ENCODE measurements around the gene GALNT17. TPM values are rescaled to one million over a fixed set of nuclear protein-coding genes. Genes with fewer than 3 reads are reported as not detected.
"Not testable (repeated sequence)": the region's sequence is repeated elsewhere in the genome, so short reads cannot be mapped to it uniquely, and the experiment has no call there.

Gene GALNT17
- polyA plus RNA-seq, 2 of the 4 experiments (the other 2 are of a cell fraction) = not detected

DNA sequence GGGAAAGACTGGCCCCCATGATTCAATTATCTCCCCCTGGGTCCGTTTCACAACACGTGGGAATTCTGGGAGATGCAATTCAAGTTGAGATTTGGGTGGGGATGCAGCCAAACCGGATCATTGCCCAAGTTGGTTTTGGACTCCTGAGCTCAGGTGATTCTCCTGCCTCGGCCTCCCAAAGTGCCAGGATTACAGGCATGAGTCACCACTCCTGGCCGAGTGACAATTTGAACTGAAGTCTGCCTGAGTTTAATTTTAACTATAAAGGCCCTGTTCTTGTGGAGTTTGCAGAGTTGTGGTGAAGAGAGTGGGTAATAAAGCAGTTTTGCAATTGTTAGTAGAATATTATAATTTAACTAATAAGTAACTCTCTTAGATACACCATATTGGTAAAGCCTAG lies 78.3 kb downstream of the GALNT17 start (continued):
- TF ChIP-seq, protein P1, sequence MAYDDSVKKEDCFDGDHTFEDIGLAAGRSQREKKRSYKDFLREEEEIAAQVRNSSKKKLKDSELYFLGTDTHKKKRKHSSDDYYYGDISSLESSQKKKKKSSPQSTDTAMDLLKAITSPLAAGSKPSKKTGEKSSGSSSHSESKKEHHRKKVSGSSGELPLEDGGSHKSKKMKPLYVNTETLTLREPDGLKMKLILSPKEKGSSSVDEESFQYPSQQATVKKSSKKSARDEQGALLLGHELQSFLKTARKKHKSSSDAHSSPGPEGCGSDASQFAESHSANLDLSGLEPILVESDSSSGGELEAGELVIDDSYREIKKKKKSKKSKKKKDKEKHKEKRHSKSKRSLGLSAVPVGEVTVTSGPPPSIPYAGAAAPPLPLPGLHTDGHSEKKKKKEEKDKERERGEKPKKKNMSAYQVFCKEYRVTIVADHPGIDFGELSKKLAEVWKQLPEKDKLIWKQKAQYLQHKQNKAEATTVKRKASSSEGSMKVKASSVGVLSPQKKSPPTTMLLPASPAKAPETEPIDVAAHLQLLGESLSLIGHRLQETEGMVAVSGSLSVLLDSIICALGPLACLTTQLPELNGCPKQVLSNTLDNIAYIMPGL (CRISPR knock-in tag; IDR thresholded peaks at IDR 0.05; ENCODE audit: borderline replicate concordance) = no peak

DNA sequence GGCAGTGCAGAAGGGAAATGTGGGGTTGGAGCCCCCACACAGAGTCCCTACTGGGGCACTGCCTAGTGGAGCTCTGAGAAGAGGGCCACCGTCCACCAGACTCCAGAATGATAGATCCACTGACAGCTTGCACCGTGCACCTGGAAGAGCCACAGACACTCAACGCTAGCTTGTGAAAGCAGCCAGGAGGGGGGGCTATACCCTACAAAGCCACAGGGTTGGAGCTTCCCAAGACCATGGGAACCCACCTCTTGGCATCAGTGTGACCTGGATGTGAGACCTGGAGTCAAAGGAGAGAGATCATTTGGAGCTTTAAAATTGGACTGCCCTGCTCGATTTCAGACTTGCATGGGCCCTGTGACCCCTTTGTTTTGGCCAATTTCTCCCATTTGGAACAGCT lies 80.5 kb downstream of the GALNT17 start:
- FAIRE-seq; H3K4me2 ChIP-seq; H3K27ac ChIP-seq; DNase-seq (ENCODE audit: low read depth in 1 of 2, low spot score in 1 of 2); ATAC-seq; CTCF ChIA-PET; POLR2A ChIA-PET; H3K4me1 ChIP-seq; H3K9me3 ChIP-seq; H3K4me3 ChIP-seq: not testable (repeated sequence)
- WGBS (ENCODE audit: missing lambda C conversion rate) = 4% methylated on average over 4 of the region's 4 CpGs

DNA sequence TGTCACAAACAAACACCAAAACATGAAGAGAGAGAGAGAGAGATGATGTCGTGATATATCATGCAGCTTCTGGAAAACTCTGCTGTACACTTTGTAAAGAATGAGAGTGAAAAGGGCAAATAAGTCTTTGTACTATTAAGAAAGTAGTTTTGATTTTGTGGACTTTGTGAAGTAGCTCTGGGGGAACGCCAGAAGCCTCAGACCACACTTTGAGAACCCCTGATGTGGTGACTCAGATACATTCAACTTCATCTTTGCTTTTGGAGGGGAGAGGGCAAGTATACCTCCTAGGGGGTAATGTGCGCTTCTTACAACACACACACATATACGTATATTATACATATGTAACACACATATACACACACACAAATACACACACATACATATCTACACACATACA lies 84.3 kb downstream of the GALNT17 start:
- FAIRE-seq = no peak
- Histone ChIP-seq H3K4me1 (no peaks in the 10 kb centered on the region), H3K9me3 (0 out of 3 replicates have a peak, but pooled peaks cover 5% of the 10 kb centered on the region), H3K27ac (no peak overlapping the region), H3K4me2 (no peak overlapping the region), H3K4me3 (no peak overlapping the region)
- 34% methylated on average over 4 of the region's 4 CpGs for WGBS (ENCODE audit: missing lambda C conversion rate)
- ATAC-seq = no peak
- ChIA-PET CTCF (no interaction called here), POLR2A (no interaction called here)
- no peak for DNase-seq (ENCODE audit: low read depth in 1 of 2, low spot score in 1 of 2)
- no peak for TF ChIP-seq JUNB (IDR thresholded peaks at IDR 0.05)
- TF ChIP-seq, protein P2, sequence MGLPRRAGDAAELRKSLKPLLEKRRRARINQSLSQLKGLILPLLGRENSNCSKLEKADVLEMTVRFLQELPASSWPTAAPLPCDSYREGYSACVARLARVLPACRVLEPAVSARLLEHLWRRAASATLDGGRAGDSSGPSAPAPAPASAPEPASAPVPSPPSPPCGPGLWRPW (IDR thresholded peaks at IDR 0.05) = no peak
- TF ChIP-seq, protein P3, sequence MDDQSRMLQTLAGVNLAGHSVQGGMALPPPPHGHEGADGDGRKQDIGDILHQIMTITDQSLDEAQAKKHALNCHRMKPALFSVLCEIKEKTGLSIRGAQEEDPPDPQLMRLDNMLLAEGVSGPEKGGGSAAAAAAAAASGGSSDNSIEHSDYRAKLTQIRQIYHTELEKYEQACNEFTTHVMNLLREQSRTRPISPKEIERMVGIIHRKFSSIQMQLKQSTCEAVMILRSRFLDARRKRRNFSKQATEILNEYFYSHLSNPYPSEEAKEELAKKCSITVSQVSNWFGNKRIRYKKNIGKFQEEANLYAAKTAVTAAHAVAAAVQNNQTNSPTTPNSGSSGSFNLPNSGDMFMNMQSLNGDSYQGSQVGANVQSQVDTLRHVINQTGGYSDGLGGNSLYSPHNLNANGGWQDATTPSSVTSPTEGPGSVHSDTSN (IDR thresholded peaks at IDR 0.05) = no peak
- no peak for TF ChIP-seq POLR2A (IDR thresholded peaks at IDR 0.05; ENCODE audit: low read length)
- no peak for TF ChIP-seq SREBF2 (IDR thresholded peaks at IDR 0.05)
- TF ChIP-seq, protein P4, sequence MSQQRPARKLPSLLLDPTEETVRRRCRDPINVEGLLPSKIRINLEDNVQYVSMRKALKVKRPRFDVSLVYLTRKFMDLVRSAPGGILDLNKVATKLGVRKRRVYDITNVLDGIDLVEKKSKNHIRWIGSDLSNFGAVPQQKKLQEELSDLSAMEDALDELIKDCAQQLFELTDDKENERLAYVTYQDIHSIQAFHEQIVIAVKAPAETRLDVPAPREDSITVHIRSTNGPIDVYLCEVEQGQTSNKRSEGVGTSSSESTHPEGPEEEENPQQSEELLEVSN (IDR thresholded peaks at IDR 0.05; ENCODE audit: borderline replicate concordance, low read depth) = no peak
- no peak for TF ChIP-seq FOSB (CRISPR knock-in tag; IDR thresholded peaks at IDR 0.05)
- TF ChIP-seq JUN (IDR thresholded peaks at IDR 0.05) = no peak
- TF ChIP-seq POLR2AphosphoS2 (conservative IDR thresholded peaks at IDR 0.05; ENCODE audit: low read length) = no peak
- TF ChIP-seq, protein P5, sequence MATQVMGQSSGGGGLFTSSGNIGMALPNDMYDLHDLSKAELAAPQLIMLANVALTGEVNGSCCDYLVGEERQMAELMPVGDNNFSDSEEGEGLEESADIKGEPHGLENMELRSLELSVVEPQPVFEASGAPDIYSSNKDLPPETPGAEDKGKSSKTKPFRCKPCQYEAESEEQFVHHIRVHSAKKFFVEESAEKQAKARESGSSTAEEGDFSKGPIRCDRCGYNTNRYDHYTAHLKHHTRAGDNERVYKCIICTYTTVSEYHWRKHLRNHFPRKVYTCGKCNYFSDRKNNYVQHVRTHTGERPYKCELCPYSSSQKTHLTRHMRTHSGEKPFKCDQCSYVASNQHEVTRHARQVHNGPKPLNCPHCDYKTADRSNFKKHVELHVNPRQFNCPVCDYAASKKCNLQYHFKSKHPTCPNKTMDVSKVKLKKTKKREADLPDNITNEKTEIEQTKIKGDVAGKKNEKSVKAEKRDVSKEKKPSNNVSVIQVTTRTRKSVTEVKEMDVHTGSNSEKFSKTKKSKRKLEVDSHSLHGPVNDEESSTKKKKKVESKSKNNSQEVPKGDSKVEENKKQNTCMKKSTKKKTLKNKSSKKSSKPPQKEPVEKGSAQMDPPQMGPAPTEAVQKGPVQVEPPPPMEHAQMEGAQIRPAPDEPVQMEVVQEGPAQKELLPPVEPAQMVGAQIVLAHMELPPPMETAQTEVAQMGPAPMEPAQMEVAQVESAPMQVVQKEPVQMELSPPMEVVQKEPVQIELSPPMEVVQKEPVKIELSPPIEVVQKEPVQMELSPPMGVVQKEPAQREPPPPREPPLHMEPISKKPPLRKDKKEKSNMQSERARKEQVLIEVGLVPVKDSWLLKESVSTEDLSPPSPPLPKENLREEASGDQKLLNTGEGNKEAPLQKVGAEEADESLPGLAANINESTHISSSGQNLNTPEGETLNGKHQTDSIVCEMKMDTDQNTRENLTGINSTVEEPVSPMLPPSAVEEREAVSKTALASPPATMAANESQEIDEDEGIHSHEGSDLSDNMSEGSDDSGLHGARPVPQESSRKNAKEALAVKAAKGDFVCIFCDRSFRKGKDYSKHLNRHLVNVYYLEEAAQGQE (IDR thresholded peaks at IDR 0.05) = no peak
- TF ChIP-seq, protein P6, sequence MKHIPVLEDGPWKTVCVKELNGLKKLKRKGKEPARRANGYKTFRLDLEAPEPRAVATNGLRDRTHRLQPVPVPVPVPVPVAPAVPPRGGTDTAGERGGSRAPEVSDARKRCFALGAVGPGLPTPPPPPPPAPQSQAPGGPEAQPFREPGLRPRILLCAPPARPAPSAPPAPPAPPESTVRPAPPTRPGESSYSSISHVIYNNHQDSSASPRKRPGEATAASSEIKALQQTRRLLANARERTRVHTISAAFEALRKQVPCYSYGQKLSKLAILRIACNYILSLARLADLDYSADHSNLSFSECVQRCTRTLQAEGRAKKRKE (CRISPR knock-in tag; IDR thresholded peaks at IDR 0.05; ENCODE audit: low read depth) = no peak
- no peak for TF ChIP-seq EP300 (IDR thresholded peaks at IDR 0.05)
- no peak for TF ChIP-seq MYC (IDR thresholded peaks at IDR 0.05; ENCODE audit: borderline replicate concordance, low read length)
- TF ChIP-seq GATA3 (IDR thresholded peaks at IDR 0.05; ENCODE audit: borderline replicate concordance) = no peak
- TF ChIP-seq SMC3 (IDR thresholded peaks at IDR 0.05) = no peak
- TF ChIP-seq MAZ (IDR thresholded peaks at IDR 0.05; ENCODE audit: borderline replicate concordance, low read depth, low read length) = no peak
- no peak for TF ChIP-seq ZSCAN20 (CRISPR knock-in tag; IDR thresholded peaks at IDR 0.05)
- no peak for TF ChIP-seq NPAS2 (CRISPR knock-in tag; IDR thresholded peaks at IDR 0.05; ENCODE audit: borderline replicate concordance)
- no peak for TF ChIP-seq RCOR1 (IDR thresholded peaks at IDR 0.05; ENCODE audit: low read depth, low read length)
- TF ChIP-seq, protein P7, sequence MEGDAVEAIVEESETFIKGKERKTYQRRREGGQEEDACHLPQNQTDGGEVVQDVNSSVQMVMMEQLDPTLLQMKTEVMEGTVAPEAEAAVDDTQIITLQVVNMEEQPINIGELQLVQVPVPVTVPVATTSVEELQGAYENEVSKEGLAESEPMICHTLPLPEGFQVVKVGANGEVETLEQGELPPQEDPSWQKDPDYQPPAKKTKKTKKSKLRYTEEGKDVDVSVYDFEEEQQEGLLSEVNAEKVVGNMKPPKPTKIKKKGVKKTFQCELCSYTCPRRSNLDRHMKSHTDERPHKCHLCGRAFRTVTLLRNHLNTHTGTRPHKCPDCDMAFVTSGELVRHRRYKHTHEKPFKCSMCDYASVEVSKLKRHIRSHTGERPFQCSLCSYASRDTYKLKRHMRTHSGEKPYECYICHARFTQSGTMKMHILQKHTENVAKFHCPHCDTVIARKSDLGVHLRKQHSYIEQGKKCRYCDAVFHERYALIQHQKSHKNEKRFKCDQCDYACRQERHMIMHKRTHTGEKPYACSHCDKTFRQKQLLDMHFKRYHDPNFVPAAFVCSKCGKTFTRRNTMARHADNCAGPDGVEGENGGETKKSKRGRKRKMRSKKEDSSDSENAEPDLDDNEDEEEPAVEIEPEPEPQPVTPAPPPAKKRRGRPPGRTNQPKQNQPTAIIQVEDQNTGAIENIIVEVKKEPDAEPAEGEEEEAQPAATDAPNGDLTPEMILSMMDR (IDR thresholded peaks at IDR 0.05) = no peak
